GM23248 (cell line): ENCODE data around the gene MDM4.

Source experiments
- EZH2 ChIP-seq: fragments of 200-600 bp; sonication (generic); IDR thresholded peaks from 2 replicates; pipeline ENCODE4 v1.6.1; 2018; ENCODE audit warnings: antibody characterized with exemption, mild to moderate bottlenecking; ENCODE audit not compliant: insufficient read depth, poor library complexity, severe bottlenecking
- EZH2phosphoT487 ChIP-seq: fragments of 200-600 bp; sonication (generic); IDR thresholded peaks from 2 replicates; pipeline ENCODE4 v1.6.1; 2018; ENCODE audit warnings: antibody characterized with exemption, moderate library complexity, mild to moderate bottlenecking, low read depth; ENCODE audit not compliant: insufficient read depth

- TF ChIP-seq EZH2, result no peak
- TF ChIP-seq EZH2phosphoT487, result no peak
Measured at GRCh38 chr1:204524986-204525385, 8.8 kb downstream of the MDM4 start.
